ENCODE results near the gene TIMM13. TPM values are rescaled to one million over a fixed set of nuclear protein-coding genes. Genes with fewer than 3 reads are reported as not detected.

The TIMM13 gene
- total RNA-seq, 1 experiment from 2014 or later = 129 TPM

- Histone ChIP-seq H3K79me2 (ENCODE audit: low read length) (peaks cover 88% of the 10 kb centered on the region), H3K9ac (ENCODE audit: low read length) (no peak overlapping the region), H2AFZ (ENCODE audit: low read length) (no peak overlapping the region), H3K27ac (ENCODE audit: low read length) (no peak overlapping the region), H3K9me3 (ENCODE audit: low read length) (no peaks in the 10 kb centered on the region), H3K4me2 (ENCODE audit: low read length) (no peak overlapping the region), H3K9me2 (replicated peaks; ENCODE audit: low read length) (no peaks in the 10 kb centered on the region), H3F3A (ENCODE audit: low read length, unreplicated experiment) (no peaks in the 10 kb centered on the region), H4K20me1 (ENCODE audit: low read length) (peaks cover 6% of the 10 kb centered on the region; the same call in 1 of the 2 replicates), H3K4me1 (ENCODE audit: insufficient read depth, low read length) (no peaks in the 10 kb centered on the region), H3K36me3 (ENCODE audit: low read depth, low read length) (no peaks in the 10 kb centered on the region), H3K27me3 (ENCODE audit: low read length) (no peaks in the 10 kb centered on the region), H3K4me3 (ENCODE audit: low read length) (no peak overlapping the region)
- intact Hi-C loops (cut with micrococcal nuclease) = no loop called here
- ATAC-seq (no peak), DNase-seq (no peak)
- no TSS peak for BruUV-seq (replicated peaks)
- POLR2A ChIA-PET (ENCODE audit: unreplicated experiment) = no interaction called here
- TF ChIP-seq CTCF (conservative IDR thresholded peaks at IDR 0.05; ENCODE audit: low read depth, low read length) = no peak
- no peak for TF ChIP-seq EZH2 (IDR thresholded peaks at IDR 0.05; ENCODE audit: low read length, unreplicated experiment)
- TF ChIP-seq EZH2phosphoT487 (IDR thresholded peaks at IDR 0.05; ENCODE audit: borderline replicate concordance, low read length) = no peak
- CTCF ChIA-PET = no interaction called here
Measured at GRCh38 chr19:2449019-2449418, 21.6 kb upstream of the TIMM13 start.

DNA sequence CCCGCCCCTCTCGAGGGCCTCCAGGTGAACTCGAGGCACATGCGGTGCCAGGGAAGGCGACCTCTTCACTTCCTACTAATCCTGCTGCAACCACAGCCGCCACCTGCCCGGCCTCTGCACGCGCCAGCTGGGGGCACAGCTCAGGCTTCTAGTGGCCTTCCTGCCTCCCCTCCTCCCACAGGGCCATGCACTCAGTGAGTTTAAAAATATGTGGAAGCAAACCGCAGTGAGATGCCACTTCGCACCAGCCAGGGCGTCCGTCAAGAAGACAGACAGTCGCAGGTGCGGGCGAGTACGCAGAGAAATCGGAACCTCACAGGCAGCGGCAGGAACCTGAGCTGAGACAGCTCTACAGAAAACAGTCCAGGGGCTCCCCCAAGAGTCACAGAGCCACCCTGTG, 19.0 kb upstream of the TIMM13 start:
- Histone ChIP-seq H3K9me3 (ENCODE audit: low read length) (no peaks in the 10 kb centered on the region), H3K27ac (ENCODE audit: low read length) (no peak overlapping the region), H3K4me2 (ENCODE audit: low read length) (no peak overlapping the region), H3F3A (ENCODE audit: low read length, unreplicated experiment) (no peaks in the 10 kb centered on the region), H3K9me2 (replicated peaks; ENCODE audit: low read length) (no peaks in the 10 kb centered on the region), H2AFZ (ENCODE audit: low read length) (no peak overlapping the region), H3K27me3 (ENCODE audit: low read length) (no peaks in the 10 kb centered on the region), H3K4me1 (ENCODE audit: insufficient read depth, low read length) (no peaks in the 10 kb centered on the region), H3K36me3 (ENCODE audit: low read depth, low read length) (peaks cover 11% of the 10 kb centered on the region; the same call in 1 of the 2 replicates), H3K4me3 (ENCODE audit: low read length) (no peak overlapping the region), H3K79me2 (ENCODE audit: low read length) (peaks cover 82% of the 10 kb centered on the region), H3K9ac (ENCODE audit: low read length) (no peak overlapping the region), H4K20me1 (ENCODE audit: low read length) (peaks cover 6% of the 10 kb centered on the region; the same call in 1 of the 2 replicates)
- ChIA-PET CTCF (no interaction called here), POLR2A (ENCODE audit: unreplicated experiment) (no interaction called here)
- intact Hi-C loops (cut with micrococcal nuclease) = no loop called here
- TF ChIP-seq CTCF (conservative IDR thresholded peaks at IDR 0.05; ENCODE audit: low read depth, low read length) = no peak
- TF ChIP-seq EZH2phosphoT487 (IDR thresholded peaks at IDR 0.05; ENCODE audit: borderline replicate concordance, low read length) = no peak
- no peak for TF ChIP-seq EZH2 (IDR thresholded peaks at IDR 0.05; ENCODE audit: low read length, unreplicated experiment)
- ATAC-seq (no peak), DNase-seq (no peak)
- no TSS peak for BruUV-seq (replicated peaks)

GRCh38 chr19:2444251-2445002, 17.0 kb upstream of the TIMM13 start:
- peaks cover 12% of the 10 kb centered on the region; the same call in 1 of the 2 replicates for H3K36me3 ChIP-seq (ENCODE audit: low read depth, low read length)
- intact Hi-C loops (cut with micrococcal nuclease) = no loop called here

More at GRCh38 chr19:2444251-2445002, 17.0 kb upstream of the TIMM13 start:
- Histone ChIP-seq H3K79me2 (ENCODE audit: low read length) (peaks cover 77% of the 10 kb centered on the region), H3K27ac (ENCODE audit: low read length) (no peak overlapping the region), H3K4me2 (ENCODE audit: low read length) (no peak overlapping the region), H3K9me2 (replicated peaks; ENCODE audit: low read length) (no peaks in the 10 kb centered on the region), H3F3A (ENCODE audit: low read length, unreplicated experiment) (no peaks in the 10 kb centered on the region), H3K9me3 (ENCODE audit: low read length) (no peaks in the 10 kb centered on the region), H3K27me3 (ENCODE audit: low read length) (no peaks in the 10 kb centered on the region), H4K20me1 (ENCODE audit: low read length) (peaks cover 6% of the 10 kb centered on the region; the same call in 1 of the 2 replicates), H3K4me3 (ENCODE audit: low read length) (no peak overlapping the region), H3K9ac (ENCODE audit: low read length) (no peak overlapping the region), H2AFZ (ENCODE audit: low read length) (no peak overlapping the region), H3K4me1 (ENCODE audit: insufficient read depth, low read length) (no peaks in the 10 kb centered on the region)
- no TSS peak for BruUV-seq (replicated peaks)
- no peak for TF ChIP-seq EZH2 (IDR thresholded peaks at IDR 0.05; ENCODE audit: low read length, unreplicated experiment)
- TF ChIP-seq CTCF (conservative IDR thresholded peaks at IDR 0.05; ENCODE audit: low read depth, low read length) = no peak
- no peak for TF ChIP-seq EZH2phosphoT487 (IDR thresholded peaks at IDR 0.05; ENCODE audit: borderline replicate concordance, low read length)
- POLR2A ChIA-PET (ENCODE audit: unreplicated experiment) = no interaction called here
- ATAC-seq = no peak
- CTCF ChIA-PET = no interaction called here
- DNase-seq = no peak

Data from PC-3 (cell line).